T-helper 9 cell (primary cell): ENCODE measurements around the gene CDH23.

ENCODE experiments used
- DNase-seq: peaks from one replicate; pipeline ENCODE4 v3.0.0-alpha.2; 2020

Gene CDH23

DNA sequence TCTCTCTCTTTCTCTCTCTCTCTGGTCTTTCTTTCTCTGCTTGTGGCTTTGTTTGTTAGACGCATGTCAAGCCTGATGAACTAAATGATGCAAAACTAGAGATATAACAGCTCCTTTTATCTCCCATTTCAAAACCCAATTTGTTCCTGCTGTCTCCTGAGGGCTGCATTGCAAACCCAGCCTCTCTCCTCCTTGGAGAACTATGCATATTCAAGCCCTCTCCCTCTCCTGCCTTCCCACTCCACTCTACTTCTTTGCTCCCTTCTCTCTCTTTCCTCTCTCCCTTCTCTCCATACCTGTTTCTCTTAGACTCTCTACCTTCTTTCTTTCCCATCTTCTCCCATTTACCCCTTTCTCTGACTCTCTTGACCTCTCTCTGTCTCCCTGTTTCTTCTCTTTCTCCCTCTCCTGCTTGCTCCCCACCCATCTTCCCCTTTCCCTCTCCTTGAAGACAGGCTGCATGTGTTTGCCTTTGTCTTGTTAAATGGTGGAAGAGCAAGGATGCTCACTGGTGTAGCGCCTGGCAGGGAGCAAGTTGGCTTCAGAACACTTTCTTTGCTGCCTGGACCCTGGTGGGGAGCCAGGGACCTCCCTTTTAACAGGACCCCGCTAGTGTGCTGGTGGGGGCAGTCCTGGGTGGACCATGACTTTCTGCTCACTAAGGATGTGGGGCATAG lies 142.9 kb downstream of the CDH23 start:
- DNase-seq, result no peak

DNA sequence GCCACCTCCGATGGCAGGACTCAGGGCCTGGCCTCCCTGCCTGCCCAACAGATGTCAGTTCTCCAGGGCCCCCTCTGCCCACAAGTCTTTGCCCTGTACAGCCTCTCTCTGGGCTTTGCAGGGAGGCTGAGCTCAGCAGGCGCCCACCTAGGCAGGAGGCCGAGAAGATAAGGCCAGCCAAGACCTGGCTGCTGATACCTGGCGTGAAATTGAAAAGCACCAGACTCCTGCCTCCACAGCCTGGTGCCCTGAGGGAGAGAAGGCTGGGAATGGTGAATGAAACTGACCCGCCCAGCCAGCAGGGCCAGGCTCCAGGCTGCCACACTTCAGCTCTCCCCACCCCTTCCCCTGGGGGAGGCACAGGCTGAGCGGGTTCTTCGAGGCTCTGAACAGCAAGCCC lies 145.8 kb downstream of the CDH23 start:
- no peak for DNase-seq

GRCh38 chr10:71543608-71544170 lies 147.0 kb downstream of the CDH23 start:
- no peak for DNase-seq

DNA sequence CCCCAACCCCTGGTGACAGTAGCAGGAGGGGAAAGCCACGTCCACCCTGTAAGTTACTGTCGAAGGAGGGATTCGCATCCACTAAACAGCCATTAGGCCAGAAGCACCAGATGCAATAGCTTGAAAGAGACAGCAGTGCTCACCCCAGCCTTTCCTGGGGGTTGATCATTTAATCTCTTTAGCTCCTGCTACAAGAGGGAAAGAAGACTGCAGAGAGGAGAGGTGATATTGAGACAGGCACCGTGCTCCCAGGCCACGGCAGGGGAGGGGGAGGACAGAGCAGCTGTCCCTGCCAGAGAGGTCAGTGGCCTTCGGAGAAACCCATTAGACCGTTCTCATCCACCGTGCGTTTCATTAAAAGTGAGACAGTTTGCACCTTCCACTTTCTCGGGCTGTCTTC lies 148.3 kb downstream of the CDH23 start:
- no peak for DNase-seq

GRCh38 chr10:71546220-71546619 lies 149.5 kb downstream of the CDH23 start:
- DNase-seq, result no peak

- no peak for DNase-seq
Measured at GRCh38 chr10:71547312-71547711, 150.6 kb downstream of the CDH23 start.

DNA sequence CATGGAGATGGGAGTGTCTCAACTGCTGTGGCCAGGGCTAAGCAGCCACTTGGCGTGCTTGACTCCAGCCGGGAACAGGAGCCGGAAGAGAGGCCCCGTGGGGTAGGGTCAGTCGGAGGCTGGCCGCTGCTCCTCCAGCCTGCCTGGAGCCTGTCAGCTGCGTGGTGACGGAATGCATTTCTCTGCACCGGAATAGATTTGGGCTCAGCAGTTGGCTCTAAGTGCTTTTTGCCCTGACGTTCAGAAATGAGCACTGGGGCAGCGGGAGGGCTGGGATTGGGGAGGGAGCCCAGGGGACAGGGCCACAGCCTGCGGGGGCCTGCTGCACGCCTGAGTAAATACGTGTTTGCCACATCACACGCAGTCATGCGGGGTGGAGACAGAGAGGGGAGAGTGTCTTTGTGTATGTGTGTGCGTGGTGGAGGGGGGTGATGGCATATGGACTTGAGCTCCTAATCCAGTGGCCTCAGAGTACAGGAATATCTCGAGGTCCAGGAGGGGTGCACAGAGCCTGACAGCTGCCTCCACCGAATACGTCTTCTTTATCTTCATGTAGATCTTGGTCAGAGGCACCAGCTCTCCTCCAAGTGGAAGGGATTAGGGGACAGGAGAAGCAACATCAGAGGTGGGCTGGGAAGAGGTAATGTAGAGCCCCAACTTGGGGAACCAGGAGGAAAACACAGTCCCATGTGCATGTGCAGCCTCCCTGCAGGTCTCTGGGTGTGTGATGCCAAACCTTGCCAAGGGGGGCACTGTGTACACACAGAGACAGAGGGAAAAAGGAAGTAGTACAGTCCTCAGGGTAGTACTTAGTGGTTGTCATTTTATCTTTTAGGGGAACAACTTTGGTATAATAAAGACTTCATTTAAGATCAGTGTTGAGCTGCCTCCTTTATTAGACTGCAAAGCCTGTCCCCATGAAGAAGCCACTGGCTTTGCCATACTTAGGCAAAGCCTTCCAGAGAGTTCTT lies 151.4 kb downstream of the CDH23 start:
- DNase-seq, result no peak

- DNase-seq, result no peak
Measured at GRCh38 chr10:71549766-71550533, 153.2 kb downstream of the CDH23 start.

- no peak for DNase-seq
Measured at GRCh38 chr10:71550628-71551027, 153.9 kb downstream of the CDH23 start.

DNA sequence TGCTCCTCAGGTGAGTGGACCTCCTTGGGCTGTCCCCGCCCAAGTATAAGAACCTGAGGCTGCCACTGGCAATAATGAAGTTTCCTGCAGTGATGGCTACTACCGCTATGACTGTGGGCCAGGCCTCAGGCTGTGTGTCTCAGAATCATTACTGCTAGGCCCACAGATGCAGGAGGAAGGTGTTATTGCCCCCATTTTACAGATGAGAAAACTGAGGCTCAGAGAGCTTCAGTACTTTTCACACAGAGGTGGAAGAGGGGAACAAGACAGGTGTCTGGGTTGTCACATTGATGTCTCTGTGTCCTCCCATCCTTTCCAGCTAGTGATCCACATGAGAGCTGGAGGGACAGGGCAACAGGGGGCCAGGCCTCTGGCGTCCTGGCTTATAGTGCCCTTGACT lies 155.2 kb downstream of the CDH23 start:
- no peak for DNase-seq

DNA sequence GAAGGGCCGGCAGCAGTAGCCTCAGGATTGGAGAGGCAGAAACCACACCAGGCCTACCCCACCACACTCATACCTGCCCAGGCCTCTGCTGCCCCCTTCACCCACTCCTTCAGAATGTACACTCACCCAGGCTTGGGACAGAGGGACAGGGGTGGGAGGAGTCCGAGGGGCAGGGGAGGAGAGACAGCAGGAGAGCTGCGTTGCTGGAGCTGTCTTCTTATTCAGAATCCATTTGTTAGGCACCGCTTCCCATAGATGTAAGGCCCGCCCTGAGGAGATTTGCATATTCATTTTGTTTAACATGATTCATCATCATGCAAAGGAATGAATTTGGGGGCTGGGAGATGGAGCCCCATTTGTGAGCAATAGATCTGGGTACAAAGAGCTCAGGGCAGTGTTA lies 156.7 kb downstream of the CDH23 start:
- DNase-seq, result no peak

DNA sequence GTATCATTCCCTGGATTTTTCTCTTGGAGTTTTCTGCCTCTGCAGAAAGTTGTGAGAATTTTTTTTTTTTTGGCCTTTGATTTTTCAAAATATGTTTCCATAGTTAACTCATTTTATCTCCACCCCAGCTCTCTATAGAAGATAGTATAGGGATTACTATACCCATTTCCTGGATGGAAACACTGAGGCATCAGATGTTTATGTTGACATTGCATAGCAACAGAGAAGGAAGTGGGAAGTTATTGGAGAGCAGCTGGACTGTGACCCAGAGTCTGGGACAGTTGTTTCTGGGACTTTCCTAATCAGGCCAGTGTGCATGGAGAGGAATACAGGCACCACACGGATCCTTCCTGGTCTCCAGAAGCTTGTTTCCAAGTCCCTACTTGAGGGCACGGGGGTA lies 158.0 kb downstream of the CDH23 start:
- DNase-seq, result no peak

DNA sequence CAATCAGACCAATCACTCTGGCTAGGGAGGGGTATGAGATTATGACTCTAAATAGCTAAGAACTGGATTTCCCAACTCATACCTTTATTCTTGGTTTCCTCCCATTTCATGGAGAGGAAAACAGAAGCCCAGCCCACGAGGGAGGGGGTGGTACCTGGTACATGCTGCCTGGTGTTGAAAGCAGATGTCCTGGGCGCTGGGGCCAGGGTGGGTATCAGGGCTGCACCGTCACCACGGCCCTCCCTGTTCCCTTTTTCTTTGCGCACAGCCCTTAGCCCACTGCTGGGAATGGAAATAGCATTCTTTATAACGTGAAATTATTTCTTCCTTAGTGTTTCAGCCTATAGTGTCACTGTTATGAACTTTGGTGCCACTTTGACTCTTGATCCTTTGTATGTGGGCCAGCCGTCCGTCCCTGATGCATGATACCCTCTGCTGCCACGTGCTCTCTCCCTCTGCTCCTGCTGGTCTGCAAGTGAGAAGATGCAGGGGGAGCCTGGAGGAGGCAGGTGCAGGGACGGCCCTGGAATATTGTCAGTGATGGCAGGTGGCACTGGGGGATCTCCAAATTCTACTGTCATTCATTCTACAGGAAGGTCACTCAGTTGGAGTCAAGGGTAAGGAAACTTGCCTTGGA lies 158.5 kb downstream of the CDH23 start:
- no peak for DNase-seq

DNA sequence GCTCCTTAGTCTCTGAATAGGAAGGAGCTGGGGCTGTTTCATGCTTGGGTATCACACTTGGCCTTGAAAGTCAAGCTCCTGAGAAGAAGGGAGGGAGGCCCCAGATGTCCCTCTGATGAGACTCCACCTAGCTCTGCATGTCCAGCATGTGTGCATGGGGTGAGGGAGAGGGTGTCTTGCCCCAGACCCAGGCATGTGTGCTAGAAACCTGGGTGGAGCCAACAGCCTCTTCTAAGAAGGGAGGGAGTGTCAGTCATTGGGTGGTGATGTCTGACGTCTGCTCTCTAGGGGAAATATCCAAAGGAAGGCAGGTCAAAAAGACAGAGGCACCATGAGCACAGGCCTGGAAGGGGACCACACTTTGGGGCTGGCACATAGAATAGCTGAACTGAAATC lies 159.0 kb downstream of the CDH23 start:
- no peak for DNase-seq

DNA sequence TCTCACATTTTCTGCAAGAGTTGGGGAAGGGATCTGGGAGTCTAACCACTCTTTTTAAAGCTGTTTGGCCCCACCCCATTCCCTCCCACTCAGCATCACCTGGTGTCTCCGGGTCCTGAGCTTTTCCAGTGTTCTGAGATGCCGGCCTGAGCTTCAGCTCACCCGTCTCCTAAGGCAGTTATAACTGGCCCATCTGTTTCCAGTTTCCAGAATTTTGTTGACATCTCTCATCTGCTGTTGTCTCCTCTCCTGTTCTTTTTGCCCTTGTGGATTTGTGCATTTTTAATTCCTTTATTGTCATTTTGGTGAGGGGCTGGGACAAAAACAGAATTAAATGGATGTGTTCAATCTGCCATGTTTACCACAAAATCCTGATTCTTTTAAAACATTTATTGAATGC lies 162.3 kb downstream of the CDH23 start:
- no peak for DNase-seq

GRCh38 chr10:71561003-71561574 lies 164.4 kb downstream of the CDH23 start:
- DNase-seq, result no peak

DNA sequence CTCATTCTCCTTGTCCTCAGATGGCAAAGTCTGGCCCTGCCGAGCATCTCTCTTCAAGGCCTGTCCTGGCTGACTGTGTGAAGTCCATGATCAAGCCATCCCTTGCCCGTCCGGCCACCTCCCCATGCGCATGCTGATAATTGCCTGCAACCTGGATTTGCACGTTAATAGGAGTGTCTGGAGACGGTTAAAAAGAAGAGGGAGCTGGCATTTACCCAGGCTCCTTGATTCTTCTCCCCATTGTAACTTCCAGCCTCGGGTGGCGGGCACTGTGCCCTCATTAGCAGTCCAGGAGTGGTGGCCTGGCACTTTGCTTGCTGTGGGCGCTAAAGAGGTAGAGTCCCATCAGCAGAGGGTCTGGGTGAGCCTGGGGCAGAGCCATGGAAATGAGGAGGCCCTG lies 165.5 kb downstream of the CDH23 start:
- no peak for DNase-seq

- no peak for DNase-seq
Measured at GRCh38 chr10:71562904-71563303, 166.2 kb downstream of the CDH23 start.

- no peak for DNase-seq
Measured at GRCh38 chr10:71564194-71564820, 167.6 kb downstream of the CDH23 start.

GRCh38 chr10:71565284-71566000 lies 168.7 kb downstream of the CDH23 start:
- DNase-seq, result no peak

DNA sequence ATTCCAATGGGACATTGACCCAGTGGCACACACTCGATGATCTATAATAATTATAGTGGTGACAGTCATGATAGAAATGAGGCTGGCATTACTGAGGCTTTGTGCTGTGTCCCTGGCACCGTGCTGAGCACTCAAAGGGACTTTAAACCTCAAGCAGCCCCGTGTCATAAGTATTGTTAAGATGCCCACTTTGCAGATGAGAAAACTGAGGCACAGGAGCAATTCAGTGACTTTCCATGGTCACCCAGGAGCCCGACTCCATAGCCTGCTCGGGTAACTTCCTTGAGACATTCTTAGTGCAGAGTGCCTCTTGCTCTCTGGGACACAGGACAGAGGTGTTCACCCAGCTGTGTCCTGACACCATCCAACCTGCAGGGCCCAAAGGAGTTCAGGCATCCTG lies 170.3 kb downstream of the CDH23 start:
- DNase-seq, result no peak
